ENCODE measurements around the gene SLC10A1.

GRCh38 chr14:69808919-69809808 lies 12.1 kb upstream of the SLC10A1 start:
- no peak for TF ChIP-seq CTCF (IDR thresholded peaks at IDR 0.05)
- no peak for TF ChIP-seq POLR2A (IDR thresholded peaks at IDR 0.05)
